ENCODE data around the gene ZMAT5. TPM values are rescaled to one million over a fixed set of nuclear protein-coding genes. Genes with fewer than 3 reads are reported as not detected.
A peak's percentile ranks its signal among the peaks of the same experiment; 100 is the strongest.

Gene ZMAT5
- total and polyA plus RNA-seq, 9 of the 15 experiments (the other 6 are each of a cell fraction or from before 2014, with no cell fraction given), result 2.0 to 25.2 (median 11.9) TPM

DNA sequence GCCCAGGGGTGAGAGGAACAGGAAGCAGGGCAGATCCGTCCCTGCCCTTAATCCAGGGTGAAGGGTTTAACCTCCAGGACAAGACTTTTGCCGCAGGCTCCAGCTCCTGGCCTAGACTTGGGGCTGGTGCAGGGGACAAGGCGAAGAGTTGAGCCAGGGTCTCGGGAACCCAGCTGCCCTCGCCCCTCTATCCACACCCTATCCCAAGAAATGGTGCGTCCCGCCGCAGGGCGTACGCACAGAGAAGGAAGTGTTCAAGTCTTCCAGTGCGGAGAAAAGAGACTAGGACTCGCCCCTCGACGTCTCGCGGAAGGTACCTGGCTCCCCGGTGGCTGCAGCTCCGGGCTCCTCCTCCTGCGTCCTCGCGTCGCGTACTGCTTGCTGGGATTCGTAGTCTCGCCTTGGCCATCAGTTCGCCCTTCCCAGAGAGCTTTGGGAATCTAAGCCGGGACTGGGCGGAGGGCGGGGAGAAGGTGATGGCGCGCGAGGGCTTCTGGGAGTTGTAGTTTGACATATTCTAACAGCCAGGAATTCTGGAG lies at the start of gene ZMAT5 (continued):
- TF ChIP-seq BCOR (IDR thresholded peaks at IDR 0.05) (no peak), PRPF4 (IDR thresholded peaks at IDR 0.05; ENCODE audit: insufficient read depth, low read depth, low read length, poor library complexity, severe bottlenecking) (no peak), ATF7 (IDR thresholded peaks at IDR 0.05) (peak; percentile 57), BRD9 (IDR thresholded peaks at IDR 0.05; ENCODE audit: low read depth, partially characterized antibody) (no peak), HNRNPH1 (optimal IDR thresholded peaks at IDR 0.05; ENCODE audit: low read depth, low read length) (no peak), ZFP36 (IDR thresholded peaks at IDR 0.05; ENCODE audit: low read depth, low read length, partially characterized antibody) (no peak), FOS (IDR thresholded peaks at IDR 0.05; ENCODE audit: extremely low read depth, insufficient read length) (no peak), ZNF586 (CRISPR knock-in tag; conservative IDR thresholded peaks at IDR 0.05) (no peak), NR4A1 (CRISPR knock-in tag; IDR thresholded peaks at IDR 0.05) (no peak), NR4A1 (tag; IDR thresholded peaks at IDR 0.05) (no peak), RBM39 (optimal IDR thresholded peaks at IDR 0.05; ENCODE audit: low read depth, low read length) (no peak), FOXA1 (IDR thresholded peaks at IDR 0.05; ENCODE audit: borderline replicate concordance) (no peak), GTF2F1 (IDR thresholded peaks at IDR 0.05; ENCODE audit: low read depth, low read length) (no peak), DMBX1 (CRISPR knock-in tag; IDR thresholded peaks at IDR 0.05; ENCODE audit: borderline replicate concordance) (no peak), ZNF347 (CRISPR knock-in tag; IDR thresholded peaks at IDR 0.05; ENCODE audit: low read depth) (no peak), PML (IDR thresholded peaks at IDR 0.05; ENCODE audit: low read length) (no peak), ZZZ3 (IDR thresholded peaks at IDR 0.05) (no peak)
- TF ChIP-seq, protein P1, sequence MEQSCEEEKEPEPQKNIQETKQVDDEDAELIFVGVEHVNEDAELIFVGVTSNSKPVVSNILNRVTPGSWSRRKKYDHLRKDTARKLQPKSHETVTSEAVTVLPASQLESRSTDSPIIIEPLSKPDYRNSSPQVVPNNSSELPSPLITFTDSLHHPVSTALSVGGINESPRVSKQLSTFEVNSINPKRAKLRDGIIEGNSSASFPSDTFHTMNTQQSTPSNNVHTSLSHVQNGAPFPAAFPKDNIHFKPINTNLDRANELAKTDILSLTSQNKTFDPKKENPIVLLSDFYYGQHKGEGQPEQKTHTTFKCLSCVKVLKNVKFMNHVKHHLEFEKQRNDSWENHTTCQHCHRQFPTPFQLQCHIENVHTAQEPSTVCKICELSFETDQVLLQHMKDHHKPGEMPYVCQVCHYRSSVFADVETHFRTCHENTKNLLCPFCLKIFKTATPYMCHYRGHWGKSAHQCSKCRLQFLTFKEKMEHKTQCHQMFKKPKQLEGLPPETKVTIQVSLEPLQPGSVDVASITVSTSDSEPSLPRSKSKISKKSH (CRISPR knock-in tag; IDR thresholded peaks at IDR 0.05), result no peak
- TF ChIP-seq, protein P2, sequence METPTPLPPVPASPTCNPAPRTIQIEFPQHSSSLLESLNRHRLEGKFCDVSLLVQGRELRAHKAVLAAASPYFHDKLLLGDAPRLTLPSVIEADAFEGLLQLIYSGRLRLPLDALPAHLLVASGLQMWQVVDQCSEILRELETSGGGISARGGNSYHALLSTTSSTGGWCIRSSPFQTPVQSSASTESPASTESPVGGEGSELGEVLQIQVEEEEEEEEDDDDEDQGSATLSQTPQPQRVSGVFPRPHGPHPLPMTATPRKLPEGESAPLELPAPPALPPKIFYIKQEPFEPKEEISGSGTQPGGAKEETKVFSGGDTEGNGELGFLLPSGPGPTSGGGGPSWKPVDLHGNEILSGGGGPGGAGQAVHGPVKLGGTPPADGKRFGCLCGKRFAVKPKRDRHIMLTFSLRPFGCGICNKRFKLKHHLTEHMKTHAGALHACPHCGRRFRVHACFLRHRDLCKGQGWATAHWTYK (CRISPR knock-in tag; IDR thresholded peaks at IDR 0.05), result no peak
- TF ChIP-seq, protein P3, sequence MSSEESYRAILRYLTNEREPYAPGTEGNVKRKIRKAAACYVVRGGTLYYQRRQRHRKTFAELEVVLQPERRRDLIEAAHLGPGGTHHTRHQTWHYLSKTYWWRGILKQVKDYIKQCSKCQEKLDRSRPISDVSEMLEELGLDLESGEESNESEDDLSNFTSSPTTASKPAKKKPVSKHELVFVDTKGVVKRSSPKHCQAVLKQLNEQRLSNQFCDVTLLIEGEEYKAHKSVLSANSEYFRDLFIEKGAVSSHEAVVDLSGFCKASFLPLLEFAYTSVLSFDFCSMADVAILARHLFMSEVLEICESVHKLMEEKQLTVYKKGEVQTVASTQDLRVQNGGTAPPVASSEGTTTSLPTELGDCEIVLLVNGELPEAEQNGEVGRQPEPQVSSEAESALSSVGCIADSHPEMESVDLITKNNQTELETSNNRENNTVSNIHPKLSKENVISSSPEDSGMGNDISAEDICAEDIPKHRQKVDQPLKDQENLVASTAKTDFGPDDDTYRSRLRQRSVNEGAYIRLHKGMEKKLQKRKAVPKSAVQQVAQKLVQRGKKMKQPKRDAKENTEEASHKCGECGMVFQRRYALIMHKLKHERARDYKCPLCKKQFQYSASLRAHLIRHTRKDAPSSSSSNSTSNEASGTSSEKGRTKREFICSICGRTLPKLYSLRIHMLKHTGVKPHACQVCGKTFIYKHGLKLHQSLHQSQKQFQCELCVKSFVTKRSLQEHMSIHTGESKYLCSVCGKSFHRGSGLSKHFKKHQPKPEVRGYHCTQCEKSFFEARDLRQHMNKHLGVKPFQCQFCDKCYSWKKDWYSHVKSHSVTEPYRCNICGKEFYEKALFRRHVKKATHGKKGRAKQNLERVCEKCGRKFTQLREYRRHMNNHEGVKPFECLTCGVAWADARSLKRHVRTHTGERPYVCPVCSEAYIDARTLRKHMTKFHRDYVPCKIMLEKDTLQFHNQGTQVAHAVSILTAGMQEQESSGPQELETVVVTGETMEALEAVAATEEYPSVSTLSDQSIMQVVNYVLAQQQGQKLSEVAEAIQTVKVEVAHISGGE (CRISPR knock-in tag; IDR thresholded peaks at IDR 0.05), result no peak
- TF ChIP-seq, protein P4, sequence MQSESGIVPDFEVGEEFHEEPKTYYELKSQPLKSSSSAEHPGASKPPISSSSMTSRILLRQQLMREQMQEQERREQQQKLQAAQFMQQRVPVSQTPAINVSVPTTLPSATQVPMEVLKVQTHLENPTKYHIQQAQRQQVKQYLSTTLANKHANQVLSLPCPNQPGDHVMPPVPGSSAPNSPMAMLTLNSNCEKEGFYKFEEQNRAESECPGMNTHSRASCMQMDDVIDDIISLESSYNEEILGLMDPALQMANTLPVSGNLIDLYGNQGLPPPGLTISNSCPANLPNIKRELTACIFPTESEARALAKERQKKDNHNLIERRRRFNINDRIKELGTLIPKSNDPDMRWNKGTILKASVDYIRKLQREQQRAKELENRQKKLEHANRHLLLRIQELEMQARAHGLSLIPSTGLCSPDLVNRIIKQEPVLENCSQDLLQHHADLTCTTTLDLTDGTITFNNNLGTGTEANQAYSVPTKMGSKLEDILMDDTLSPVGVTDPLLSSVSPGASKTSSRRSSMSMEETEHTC (IDR thresholded peaks at IDR 0.05), result no peak
